Left hindlimb (tissue), 1 donor: Measurements from ENCODE around the gene TMEM134.
"Not testable (repeated sequence)": the region's sequence is repeated elsewhere in the genome, so short reads cannot be mapped to it uniquely, and the experiment has no call there.

ENCODE experiments used
- DNase-seq: peaks from one replicate; pipeline ENCODE4 v3.0.0-alpha.2; 2018

The TMEM134 gene

GRCh38 chr11:67484847-67485311 lies 15.8 kb upstream of the TMEM134 start:
- DNase-seq: no peak

- no peak for DNase-seq
Measured at GRCh38 chr11:67483831-67484665, 15.0 kb upstream of the TMEM134 start.

GRCh38 chr11:67482827-67483798 lies 14.1 kb upstream of the TMEM134 start, which contains the start of gene AIP:
Gene AIP (plus strand): TSS chr11:67483026. CDS start chr11:67483159, 133 bp downstream.
- peak; percentile 98 for DNase-seq

GRCh38 chr11:67482275-67482826 lies 13.3 kb upstream of the TMEM134 start:
- no peak for DNase-seq

GRCh38 chr11:67477344-67478050 lies 8.4 kb upstream of the TMEM134 start:
- not testable (repeated sequence) for DNase-seq

- DNase-seq: not testable (repeated sequence)
Measured at GRCh38 chr11:67476692-67477091, 7.6 kb upstream of the TMEM134 start.

- no peak for DNase-seq
Measured at GRCh38 chr11:67472882-67473281, 3.8 kb upstream of the TMEM134 start.

- no peak for DNase-seq
Measured at GRCh38 chr11:67470337-67471002, 1.4 kb upstream of the TMEM134 start.

GRCh38 chr11:67469508-67469811 lies 409 bp upstream of the TMEM134 start:
- DNase-seq: no peak

- DNase-seq: no peak
Measured at GRCh38 chr11:67468456-67468758, 644 bp downstream of the TMEM134 start.

GRCh38 chr11:67468056-67468455 lies 995 bp downstream of the TMEM134 start:
- DNase-seq: no peak

- no peak for DNase-seq
Measured at GRCh38 chr11:67466962-67467771, 1.9 kb downstream of the TMEM134 start.

- DNase-seq: no peak
Measured at GRCh38 chr11:67466367-67466766, 2.7 kb downstream of the TMEM134 start.

- DNase-seq: not testable (repeated sequence)
Measured at GRCh38 chr11:67465530-67465929, 3.5 kb downstream of the TMEM134 start.

GRCh38 chr11:67465189-67465510 lies 3.9 kb downstream of the TMEM134 start:
- DNase-seq: no peak

GRCh38 chr11:67464411-67465188 lies 4.5 kb downstream of the TMEM134 start:
- peak; percentile 86 for DNase-seq

GRCh38 chr11:67463680-67464410 lies 5.2 kb downstream of the TMEM134 start:
- no peak for DNase-seq

- no peak for DNase-seq
Measured at GRCh38 chr11:67463186-67463585, 5.9 kb downstream of the TMEM134 start.

- DNase-seq: no peak
Measured at GRCh38 chr11:67458266-67458665, 10.8 kb downstream of the TMEM134 start.

GRCh38 chr11:67457453-67457852 lies 11.6 kb downstream of the TMEM134 start:
- DNase-seq: no peak
